ENCODE results near the gene MYH11. TPM values are rescaled to one million over a fixed set of nuclear protein-coding genes. Genes with fewer than 3 reads are reported as not detected.

MYH11 gene
- total RNA-seq, 4 donors from 2014 or later: 19.5 to 63.2 (median 24.6) TPM

GRCh38 chr16:15873737-15874136 is 16.9 kb upstream of the MYH11 start:
- TF ChIP-seq CTCF (IDR thresholded peaks at IDR 0.05) (no peak), POLR2A (IDR thresholded peaks at IDR 0.05) (no peak)
- DNase-seq: no peak
- Histone ChIP-seq H3K27ac (no peak overlapping the region), H3K4me3 (replicated peaks in 1 of 3) (no peak overlapping the region), H3K9me3 (no peaks in the 10 kb centered on the region), H3K36me3 (peaks cover 8 to 10% of the 10 kb centered on the region in 2 donors), H3K4me1 (no peaks in the 10 kb centered on the region), H3K27me3 (no peaks in the 10 kb centered on the region)
- 64 to 95% methylated on average over 1 of the region's 1 CpG for WGBS, 2 donors
- intact Hi-C loops (cut with DNase I): loop anchor here (2.0 kb wide), 1 partner anchor 255 kb away; no protein-coding TSS in a partner anchor

- Histone ChIP-seq H3K36me3 (peaks cover 8 to 10% of the 10 kb centered on the region in 2 donors), H3K4me1 (no peaks in the 10 kb centered on the region), H3K4me3 (replicated peaks in 1 of 3) (no peak overlapping the region), H3K27ac (no peak overlapping the region), H3K9me3 (no peaks in the 10 kb centered on the region), H3K27me3 (no peaks in the 10 kb centered on the region)
- TF ChIP-seq CTCF (IDR thresholded peaks at IDR 0.05) (no peak), POLR2A (IDR thresholded peaks at IDR 0.05) (no peak)
- DNase-seq: no peak
- WGBS, 2 donors: 87 to 90% methylated on average over 2 of the region's 2 CpGs
- intact Hi-C loops (cut with DNase I): no loop called here
Observed at GRCh38 chr16:15873301-15873700, 16.5 kb upstream of the MYH11 start.

DNA sequence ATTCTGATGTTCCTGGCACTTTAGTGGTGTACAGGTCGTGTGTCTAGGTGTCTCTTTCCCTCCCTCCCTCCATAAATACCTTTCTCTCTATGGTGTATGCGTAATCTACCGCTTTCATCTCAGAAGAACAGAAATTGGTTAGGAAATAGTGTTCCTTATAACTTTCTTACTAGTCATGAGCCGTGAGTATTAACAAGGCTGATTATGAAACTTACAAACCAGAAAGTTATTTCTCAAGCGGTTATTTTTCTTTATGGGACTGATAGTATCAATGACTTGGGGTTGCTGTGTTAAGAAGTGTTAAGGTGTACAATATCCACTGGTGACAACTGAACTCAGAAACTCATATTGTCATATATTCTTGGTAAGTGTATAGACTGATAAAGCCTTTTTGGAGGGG is 13.2 kb upstream of the MYH11 start:
- no peak overlapping the region for H3K27ac ChIP-seq
- WGBS, 2 donors: 81 to 94% methylated on average over 5 of the region's 5 CpGs
- no peaks in the 10 kb centered on the region for H3K27me3 ChIP-seq
- TF ChIP-seq POLR2A (IDR thresholded peaks at IDR 0.05) (no peak), CTCF (IDR thresholded peaks at IDR 0.05) (no peak)
- no peak overlapping the region for H3K4me3 ChIP-seq (replicated peaks in 1 of 3)
- intact Hi-C loops (cut with DNase I): no loop called here
- H3K36me3 ChIP-seq: peaks cover 17 to 20% of the 10 kb centered on the region in 2 donors
- no peak for DNase-seq
- H3K9me3 ChIP-seq: no peaks in the 10 kb centered on the region
- H3K4me1 ChIP-seq: no peaks in the 10 kb centered on the region

GRCh38 chr16:15866451-15866850 is 9.6 kb upstream of the MYH11 start:
- intact Hi-C loops (cut with DNase I): no loop called here
- H3K4me3 ChIP-seq (replicated peaks in 1 of 3): no peak overlapping the region
- H3K36me3 ChIP-seq: peaks cover 17 to 20% of the 10 kb centered on the region in 2 donors
- H3K27ac ChIP-seq: no peak overlapping the region
- WGBS, 2 donors: 89 to 93% methylated on average over 5 of the region's 5 CpGs
- H3K9me3 ChIP-seq: no peaks in the 10 kb centered on the region
- TF ChIP-seq POLR2A (IDR thresholded peaks at IDR 0.05) (no peak), CTCF (IDR thresholded peaks at IDR 0.05) (no peak)
- H3K4me1 ChIP-seq: no peaks in the 10 kb centered on the region
- H3K27me3 ChIP-seq: no peaks in the 10 kb centered on the region
- no peak for DNase-seq

- Histone ChIP-seq H3K4me3 (replicated peaks in 1 of 3) (no peak overlapping the region), H3K27me3 (no peaks in the 10 kb centered on the region), H3K36me3 (peaks cover 12 to 20% of the 10 kb centered on the region in 2 donors), H3K9me3 (no peaks in the 10 kb centered on the region), H3K27ac (no peak overlapping the region), H3K4me1 (no peaks in the 10 kb centered on the region)
- no peak for DNase-seq
- WGBS, 2 donors: 75 to 85% methylated on average over 7 of the region's 7 CpGs
- intact Hi-C loops (cut with DNase I): no loop called here
- TF ChIP-seq CTCF (IDR thresholded peaks at IDR 0.05) (no peak), POLR2A (IDR thresholded peaks at IDR 0.05) (no peak)
Observed at GRCh38 chr16:15865742-15866141, 8.9 kb upstream of the MYH11 start.

Measured in thyroid gland (tissue), 4 donors.